ENCODE measurements around the gene PJA2.

The PJA2 gene

DNA sequence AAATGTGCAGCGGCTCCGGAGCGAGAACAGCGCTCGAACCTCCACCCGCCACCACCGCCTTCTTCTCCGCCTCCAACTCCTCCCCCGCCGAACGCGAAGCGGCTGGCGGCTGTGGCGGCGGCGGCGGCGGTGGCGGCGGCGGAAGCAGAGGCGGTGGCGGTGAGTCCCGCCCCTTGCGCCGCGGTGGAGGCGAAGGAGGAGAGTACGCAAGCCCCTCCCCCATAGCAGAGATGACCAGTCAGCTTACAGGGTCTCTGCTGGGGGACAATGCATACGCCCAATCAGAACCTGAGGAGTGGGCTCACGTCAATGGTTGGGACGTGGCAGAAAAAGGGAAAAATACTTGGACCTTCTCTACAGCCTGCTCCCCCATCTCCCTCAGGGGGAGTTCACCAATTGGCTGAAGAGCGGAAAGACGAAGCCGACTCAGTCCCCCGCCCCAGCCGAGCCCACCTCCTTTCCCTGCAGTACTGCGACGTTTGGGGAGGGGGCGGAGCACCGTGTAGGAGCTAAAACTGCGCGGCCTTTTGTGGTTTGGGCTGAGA, at the start of gene PJA2:
PJA2 (minus strand) TSS at position 131 of the 545 bp plus-strand sequence. CDS start 26,541 bp downstream, outside the sequence.
- Histone ChIP-seq H3K27ac (peak within 1 kb of the TSS; percentile 99), H3K4me3 (peak within 1 kb of the TSS; percentile 96)
- TF ChIP-seq CTCF (IDR thresholded peaks at IDR 0.05), result no peak
- peak; percentile 100 for DNase-seq (ENCODE audit: low spot score)

DNA sequence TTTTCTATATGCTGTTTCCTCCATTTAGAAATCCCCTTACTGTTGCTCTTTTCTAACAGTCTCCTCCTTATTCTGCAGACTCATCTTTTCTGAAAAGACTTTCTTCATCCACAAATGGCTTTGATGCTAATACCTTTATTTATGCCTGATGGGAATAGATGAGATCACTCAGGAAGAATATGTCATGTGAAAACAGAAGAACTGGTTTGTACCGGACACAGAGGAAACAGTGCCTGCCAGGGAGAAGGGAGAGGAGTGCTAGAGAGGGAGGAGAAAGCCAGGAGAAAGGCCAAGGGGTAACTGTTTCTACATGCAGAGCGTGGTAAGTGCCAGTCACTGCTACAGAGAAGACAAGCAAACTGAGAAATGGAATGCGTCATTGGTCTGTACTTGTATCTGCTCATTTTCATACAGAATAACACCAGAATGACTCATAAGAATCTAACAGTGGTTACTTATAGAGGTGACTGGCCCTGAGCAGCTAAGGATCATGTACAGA, 45.9 kb upstream of the PJA2 start:
- peak overlapping the region; percentile 4 to 63 for H3K27ac ChIP-seq
- H3K4me3 ChIP-seq, result peak overlapping the region; percentile 31
- DNase-seq (ENCODE audit: low spot score), result no peak
- no peak for TF ChIP-seq CTCF (IDR thresholded peaks at IDR 0.05)

DNA sequence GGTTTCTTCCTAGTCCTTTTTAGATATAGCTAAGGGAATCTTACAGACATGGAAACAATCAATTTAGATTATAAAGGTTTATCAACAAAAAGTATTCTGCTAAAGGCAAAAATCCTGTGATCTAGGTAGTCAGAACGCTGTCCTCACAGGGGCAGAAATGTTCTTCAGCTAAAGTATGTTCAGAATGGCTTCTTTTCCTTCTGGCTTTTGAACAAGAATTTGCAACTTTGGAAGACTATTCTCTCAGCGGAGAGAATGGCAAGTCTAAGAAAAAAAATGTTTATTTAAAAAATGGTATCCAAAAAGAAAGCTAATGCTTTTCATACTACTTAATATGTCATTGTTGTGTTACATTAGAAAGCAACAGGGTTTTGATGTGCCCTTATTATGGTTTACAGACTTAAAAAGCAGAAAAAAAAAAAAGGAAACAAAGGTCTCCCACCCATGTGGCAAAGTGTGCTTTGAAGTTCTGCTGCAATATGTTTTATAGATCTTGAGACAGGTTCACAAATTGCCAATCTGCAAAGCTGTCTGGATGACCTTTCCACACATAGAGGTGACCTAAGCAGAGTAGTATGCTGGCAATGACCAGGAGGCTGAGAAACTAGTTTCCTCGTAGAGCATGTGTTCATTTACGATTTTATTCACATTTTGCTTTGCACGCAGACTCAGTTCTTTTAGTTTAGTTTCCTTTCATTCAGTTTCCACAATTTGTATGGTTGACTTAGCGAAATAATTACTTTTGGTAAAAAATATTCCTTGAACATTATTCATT, 45.1 kb upstream of the PJA2 start:
- no peak for DNase-seq (ENCODE audit: low spot score)
- TF ChIP-seq CTCF (IDR thresholded peaks at IDR 0.05), result no peak
- Histone ChIP-seq H3K4me3 (peak overlapping the region; percentile 31), H3K27ac (peak overlapping the region; percentile 4 to 63)

DNA sequence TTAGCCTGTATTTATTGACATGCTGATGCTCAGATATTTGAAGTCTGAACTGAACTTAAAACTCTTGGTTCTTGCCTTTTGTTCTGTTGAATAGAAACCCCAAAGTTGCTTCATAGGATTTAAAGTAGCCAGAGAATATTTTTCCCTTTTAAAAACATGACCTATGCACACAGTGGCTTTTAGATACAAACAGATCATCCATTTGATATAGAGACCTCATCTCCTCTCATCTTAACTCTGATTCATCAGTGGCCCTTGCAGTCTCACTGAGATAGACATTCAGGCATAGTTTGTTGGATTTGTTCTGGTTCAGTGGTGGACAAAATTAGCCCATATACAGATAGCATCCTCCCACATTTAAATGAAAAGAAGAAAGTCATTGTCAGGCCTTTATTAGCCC, 43.5 kb upstream of the PJA2 start:
- no peak for TF ChIP-seq CTCF (IDR thresholded peaks at IDR 0.05)
- no peak for DNase-seq (ENCODE audit: low spot score)
- H3K27ac ChIP-seq, result no peak overlapping the region
- H3K4me3 ChIP-seq, result no peak overlapping the region

- no peak for TF ChIP-seq CTCF (IDR thresholded peaks at IDR 0.05)
- H3K4me3 ChIP-seq, result no peak overlapping the region
- H3K27ac ChIP-seq, result no peak overlapping the region
- DNase-seq (ENCODE audit: low spot score), result no peak
Observed at GRCh38 chr5:109452661-109453060, 42.9 kb upstream of the PJA2 start.

DNA sequence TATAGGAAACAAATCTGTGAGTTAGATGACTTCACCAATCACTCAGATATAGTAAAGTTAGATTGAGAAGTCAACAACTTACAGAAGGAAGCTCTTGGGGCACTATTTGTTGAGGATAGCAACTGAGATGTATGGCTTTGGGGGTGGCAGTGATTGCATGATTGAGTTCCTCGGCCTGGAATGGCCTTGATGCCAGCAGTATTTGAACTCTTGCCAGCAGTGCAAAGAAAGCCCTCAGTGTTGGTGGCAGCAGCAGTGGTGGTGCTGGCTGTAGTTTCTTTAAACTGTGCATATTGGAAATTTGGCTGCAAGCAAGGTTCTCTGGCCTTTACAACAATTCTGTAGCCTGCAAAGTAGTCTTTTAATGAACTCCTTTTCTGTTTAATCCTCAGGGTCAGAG, 41.4 kb upstream of the PJA2 start:
- no peak overlapping the region for H3K27ac ChIP-seq
- DNase-seq (ENCODE audit: low spot score), result no peak
- no peak for TF ChIP-seq CTCF (IDR thresholded peaks at IDR 0.05)
- no peak overlapping the region for H3K4me3 ChIP-seq
